Common myeloid progenitor, CD34-positive (primary cell): Measurements from ENCODE around the gene CCDC192.
"Not testable (repeated sequence)": the region's sequence is repeated elsewhere in the genome, so short reads cannot be mapped to it uniquely, and the experiment has no call there.

Source experiments
- CTCF ChIA-PET: fragments of 350-600 bp; sonication (Branson Sonifier 250); formaldehyde crosslinking; loops from one replicate; lab custom pipeline; 2021; ENCODE audit warnings: antibody characterized with exemption; lab: Charles Lee
- POLR2A ChIA-PET: fragments of 350-600 bp; sonication (Branson Sonifier 250); formaldehyde crosslinking; loops from one replicate; lab custom pipeline; 2021; ENCODE audit warnings: antibody characterized with exemption; lab: Charles Lee
- DNase-seq, 3 donors: peaks; one replicate each; pipeline versions ENCODE4 v3.0.0 to v3.0.0-alpha.2; 2013
- H3K27ac ChIP-seq, 2 experiments: 1 replicate in 1 of 2; 2 replicates in 1 of 2; pipeline ENCODE4 v1.7.0; 2013; ENCODE audit warnings: inconsistent platforms in 2 of 2, low read length in 2 of 2, mild to moderate bottlenecking in 2 of 2, low read depth in 1 of 2, moderate library complexity in 1 of 2; ENCODE audit not compliant: severe bottlenecking in 2 of 2, insufficient read depth in 1 of 2, poor library complexity in 1 of 2
- H3K27me3 ChIP-seq, 5 experiments: replicated peaks in 2 of 5; 1 replicate in 3 of 5; 2 replicates in 2 of 5; pipeline versions ENCODE4 v1.6.1 to v1.7.0; 2013; ENCODE audit warnings: low read length in 4 of 5, mild to moderate bottlenecking in 2 of 5, moderate library complexity in 2 of 5, inconsistent platforms in 1 of 5; ENCODE audit not compliant: insufficient read depth in 5 of 5, control insufficient read depth in 4 of 5
- H3K36me3 ChIP-seq, 4 experiments: 1 replicate in 2 of 4; 2 replicates in 2 of 4; pipeline versions ENCODE4 v1.6.1 to v1.7.0; 2013; ENCODE audit warnings: low read length in 3 of 4, control low read depth in 1 of 4, mild to moderate bottlenecking in 1 of 4; ENCODE audit not compliant: control insufficient read depth in 4 of 4, insufficient read depth in 4 of 4
- H3K4me1 ChIP-seq, 4 experiments: 1 replicate in 3 of 4; 2 replicates in 1 of 4; pipeline versions ENCODE4 v1.6.1 to v1.7.1; 2013; ENCODE audit warnings: low read length in 3 of 4, mild to moderate bottlenecking in 3 of 4, control low read depth in 1 of 4, inconsistent platforms in 1 of 4, moderate library complexity in 1 of 4; ENCODE audit not compliant: control insufficient read depth in 4 of 4, insufficient read depth in 4 of 4; ENCODE audit errors: control extremely low read depth in 1 of 4
- H3K4me3 ChIP-seq, 7 experiments: 1 replicate in 4 of 7; 2 replicates in 3 of 7; pipeline versions ENCODE4 v1.5.1 to v1.7.0; 2013; ENCODE audit warnings: mild to moderate bottlenecking in 7 of 7, low read length in 6 of 7, moderate library complexity in 6 of 7, inconsistent platforms in 2 of 7, low read depth in 2 of 7, control low read depth in 1 of 7; ENCODE audit not compliant: insufficient read depth in 4 of 7, control insufficient read depth in 1 of 7; ENCODE audit errors: extremely low read depth in 1 of 7
- H3K9me3 ChIP-seq, 5 experiments: 1 replicate in 4 of 5; 2 replicates in 1 of 5; pipeline versions ENCODE4 v1.6.1 to v1.7.1; 2013; ENCODE audit warnings: low read length in 4 of 5, mild to moderate bottlenecking in 2 of 5, inconsistent platforms in 1 of 5, low read depth in 1 of 5, moderate library complexity in 1 of 5; ENCODE audit not compliant: control insufficient read depth in 4 of 5, insufficient read depth in 2 of 5; ENCODE audit errors: control extremely low read depth in 1 of 5
- WGBS: methylation state at CpG from one replicate; pipeline ENCODE4 v1.1.5; 2013; ENCODE audit not compliant: insufficient coverage; 5-methylcytosine and 5-hydroxymethylcytosine counted together

CCDC192 gene

DNA sequence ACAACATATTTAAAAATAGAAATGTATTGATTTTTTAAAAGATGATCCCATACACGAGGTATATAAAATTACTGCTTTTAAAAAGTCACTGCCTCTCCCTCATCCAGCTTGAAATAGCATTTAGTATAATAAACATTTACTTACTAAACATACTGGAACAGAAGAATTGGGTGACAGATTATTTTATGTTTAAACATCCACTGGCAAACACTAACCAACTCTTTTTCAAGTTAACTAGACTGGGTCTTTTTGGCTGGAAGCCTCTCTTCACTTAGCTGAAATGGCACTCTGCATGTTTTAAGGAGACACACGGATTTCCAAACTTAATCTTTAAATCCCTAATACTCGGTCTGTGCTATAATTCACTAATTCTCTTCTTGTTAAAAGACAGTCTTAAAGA, 35.3 kb upstream of the CCDC192 start:
- POLR2A ChIA-PET = no interaction called here
- Histone ChIP-seq H3K9me3 (no peaks in the 10 kb centered on the region), H3K36me3 (no peaks in the 10 kb centered on the region), H3K4me3 (no peak overlapping the region), H3K27ac (no peak overlapping the region), H3K4me1 (no peaks in the 10 kb centered on the region), H3K27me3 (no peaks in the 10 kb centered on the region)
- no CpG with 5 or more reads among the region's 3 CpGs for WGBS
- DNase-seq = no peak
- CTCF ChIA-PET = interaction anchor here (1.8 kb wide), 1 partner anchor 14 kb away, joined by 6 read pairs; no protein-coding TSS in a partner anchor

DNA sequence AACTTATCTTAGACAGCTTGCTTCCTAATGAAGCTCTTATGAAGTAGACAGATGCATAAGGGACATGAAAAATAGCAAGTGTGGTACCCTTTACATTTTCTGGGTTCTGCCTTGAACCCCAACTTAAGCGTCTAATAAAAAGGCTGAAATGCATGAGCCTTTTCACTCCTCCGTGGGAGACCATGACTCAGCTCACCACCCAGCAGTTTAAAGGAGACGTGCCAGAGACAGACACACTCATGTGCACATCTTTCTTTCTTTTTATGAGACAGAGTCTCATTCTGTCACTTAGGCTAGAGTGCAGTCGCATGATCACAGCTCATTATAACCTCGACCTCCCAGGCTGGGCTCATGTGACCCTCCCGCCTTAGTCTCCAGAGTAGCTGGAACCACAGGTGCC, 32.0 kb upstream of the CCDC192 start:
- Histone ChIP-seq H3K27ac (no peak overlapping the region), H3K9me3 (no peaks in the 10 kb centered on the region), H3K27me3 (no peaks in the 10 kb centered on the region), H3K4me3 (no peak overlapping the region), H3K4me1 (no peaks in the 10 kb centered on the region), H3K36me3 (no peaks in the 10 kb centered on the region)
- 100% methylated on average over 5 of the region's 6 CpGs for WGBS
- no peak for DNase-seq
- POLR2A ChIA-PET = no interaction called here
- CTCF ChIA-PET = interaction anchor here (0.9 to 1.0 kb wide), 2 partner anchors 9 to 98 kb away, joined by 3 to 4 read pairs; no protein-coding TSS in a partner anchor

DNA sequence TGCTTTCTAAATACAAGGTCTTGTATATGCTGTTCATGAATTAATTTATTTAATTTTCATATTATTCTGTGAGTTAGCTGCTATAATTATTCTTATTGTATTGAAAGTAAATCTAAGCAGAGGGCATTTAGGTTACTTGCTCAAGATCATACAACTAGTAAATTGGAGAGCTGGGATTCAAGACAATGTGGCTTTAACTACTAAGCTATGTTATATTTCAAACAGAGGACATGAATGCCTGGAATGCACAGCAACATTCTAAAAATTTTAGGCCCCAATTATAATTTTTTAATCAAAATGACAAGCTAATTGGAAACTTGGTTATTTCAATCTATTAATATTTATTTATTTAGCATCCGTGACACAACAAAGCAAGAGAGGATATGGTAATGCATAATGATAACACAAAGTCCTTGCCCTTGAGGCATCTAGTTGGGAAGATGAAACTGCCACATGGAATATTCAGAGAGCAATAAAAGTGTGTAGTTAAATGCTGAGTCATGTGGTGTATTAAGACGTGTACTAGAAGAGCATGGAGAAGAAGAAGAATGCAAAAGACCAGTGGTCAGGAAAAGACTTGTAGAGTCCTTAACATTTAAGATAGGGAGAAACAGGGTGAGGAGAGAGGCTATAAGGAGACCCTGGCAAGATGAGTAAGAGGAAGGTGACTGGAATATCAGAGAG, 29.9 kb upstream of the CCDC192 start:
- DNase-seq = no peak
- H3K9me3 ChIP-seq = no peaks in the 10 kb centered on the region
- 20% methylated on average over 1 of the region's 2 CpGs for WGBS
- H3K27me3 ChIP-seq = no peaks in the 10 kb centered on the region
- H3K4me1 ChIP-seq = no peaks in the 10 kb centered on the region
- CTCF ChIA-PET = no interaction called here
- no peaks in the 10 kb centered on the region for H3K36me3 ChIP-seq
- POLR2A ChIA-PET = no interaction called here
- H3K4me3 ChIP-seq = no peak overlapping the region
- H3K27ac ChIP-seq = no peak overlapping the region

DNA sequence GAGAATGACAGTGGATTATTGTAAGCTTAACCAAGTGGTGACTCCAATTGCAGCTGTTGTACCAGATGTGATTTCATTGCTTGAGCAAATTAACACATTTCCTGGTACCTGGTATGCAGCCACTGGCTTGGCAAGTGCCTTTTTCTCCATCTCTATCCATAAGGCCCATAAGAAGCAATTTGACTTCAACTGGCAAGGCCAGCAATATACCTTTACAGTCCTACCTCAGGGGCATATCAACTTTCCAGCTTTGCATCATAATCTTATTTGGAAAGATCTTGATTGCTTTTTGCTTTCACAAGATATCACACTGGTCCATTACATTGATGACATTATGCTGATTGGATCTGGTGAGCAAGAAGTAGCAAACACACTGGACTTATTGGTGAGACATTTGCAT, 26.2 kb upstream of the CCDC192 start:
- H3K27me3 ChIP-seq, H3K36me3 ChIP-seq, POLR2A ChIA-PET, H3K27ac ChIP-seq, H3K9me3 ChIP-seq, H3K4me1 ChIP-seq, DNase-seq, CTCF ChIA-PET, H3K4me3 ChIP-seq: not testable (repeated sequence)

DNA sequence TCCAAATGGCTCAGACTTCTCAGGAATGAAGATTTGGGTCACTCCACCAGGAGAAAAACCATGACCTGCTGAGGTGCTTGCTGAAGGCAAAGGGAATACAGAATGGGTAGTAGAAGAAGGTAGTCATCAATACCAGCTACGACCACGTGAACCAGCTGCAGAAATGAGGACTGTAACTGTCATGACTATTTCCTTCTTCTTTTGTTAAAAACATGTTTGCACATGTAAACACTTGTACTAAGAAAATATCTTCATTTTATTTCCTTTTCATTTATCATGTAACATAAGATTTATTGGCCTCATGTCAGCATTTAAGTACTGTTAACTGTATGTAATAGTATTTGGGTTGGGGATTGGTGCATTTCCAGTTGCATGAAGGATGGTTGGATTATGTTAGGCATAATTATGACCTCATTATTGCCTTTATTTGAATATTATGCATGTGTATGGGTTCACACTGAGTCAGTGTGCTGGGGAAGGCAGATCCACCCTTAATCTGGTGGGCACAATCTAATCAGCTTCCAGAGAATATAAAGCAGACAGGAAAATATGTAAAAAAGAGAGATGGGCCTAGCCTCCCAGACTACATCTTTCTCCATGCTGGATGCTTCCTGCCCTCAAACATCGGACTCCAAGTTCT, 23.4 kb upstream of the CCDC192 start:
- H3K9me3 ChIP-seq, H3K27ac ChIP-seq, H3K36me3 ChIP-seq, H3K27me3 ChIP-seq, H3K4me1 ChIP-seq, H3K4me3 ChIP-seq, DNase-seq, CTCF ChIA-PET, POLR2A ChIA-PET: not testable (repeated sequence)
- no CpG with 5 or more reads among the region's 3 CpGs for WGBS

DNA sequence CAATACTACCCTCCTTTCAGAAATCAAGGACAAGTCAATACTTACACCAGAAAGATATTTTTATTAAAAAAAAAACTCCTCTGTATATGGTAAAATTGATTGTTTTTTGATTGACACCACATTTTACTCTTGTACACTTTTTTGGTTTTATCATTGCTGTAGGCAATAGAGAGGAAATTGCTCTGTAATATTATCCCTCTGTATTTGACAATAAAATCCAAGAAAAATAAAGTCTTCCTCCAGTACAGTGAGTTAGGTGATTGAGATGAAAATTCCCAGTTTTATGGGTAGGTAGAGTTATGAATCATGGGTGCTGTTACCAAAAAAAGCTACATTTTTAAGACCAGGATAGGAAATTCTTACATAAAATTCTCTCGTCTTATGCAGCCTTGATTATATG, 22.6 kb upstream of the CCDC192 start:
- no peak overlapping the region for H3K27ac ChIP-seq
- no peaks in the 10 kb centered on the region for H3K9me3 ChIP-seq
- ChIA-PET CTCF (interaction anchor here (2.2 kb wide), 1 partner anchor 13 kb away, joined by 6 read pairs; no protein-coding TSS in a partner anchor), POLR2A (interaction anchor here (0.7 kb wide), 1 partner anchor 14 kb away, joined by 3 read pairs; no protein-coding TSS in a partner anchor)
- WGBS = no CpG with 5 or more reads among the region's 1 CpG
- DNase-seq = no peak
- H3K4me3 ChIP-seq = no peak overlapping the region
- no peaks in the 10 kb centered on the region for H3K27me3 ChIP-seq
- peaks cover 0 to 5% (median 2%) of the 10 kb centered on the region in 4 experiments for H3K4me1 ChIP-seq
- H3K36me3 ChIP-seq = no peaks in the 10 kb centered on the region

DNA sequence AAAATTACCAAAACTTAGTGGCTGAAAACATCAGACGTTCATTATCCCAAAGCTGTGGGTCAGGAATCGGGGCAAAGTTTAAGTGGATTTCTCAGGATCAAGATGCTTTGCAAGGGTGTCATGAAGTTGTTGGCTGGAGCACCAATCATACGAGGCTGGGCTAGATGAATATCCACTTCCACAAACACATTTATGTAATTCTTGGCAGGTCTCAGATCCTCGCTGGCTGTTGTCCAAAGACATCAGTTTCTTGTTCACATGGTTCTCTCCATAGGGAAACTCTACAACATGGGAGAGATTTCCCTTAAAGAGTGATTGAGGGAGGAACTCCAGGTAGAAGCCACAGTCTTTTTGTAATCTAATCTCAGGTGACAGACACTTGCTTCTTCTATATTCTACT, 20.2 kb upstream of the CCDC192 start:
- no peak overlapping the region for H3K4me3 ChIP-seq
- no peak overlapping the region for H3K27ac ChIP-seq
- ChIA-PET POLR2A (no interaction called here), CTCF (no interaction called here)
- no peaks in the 10 kb centered on the region for H3K27me3 ChIP-seq
- 100% methylated on average over 3 of the region's 4 CpGs for WGBS
- H3K4me1 ChIP-seq = peaks cover 0 to 5% (median 2%) of the 10 kb centered on the region in 4 experiments
- no peaks in the 10 kb centered on the region for H3K9me3 ChIP-seq
- DNase-seq = no peak
- H3K36me3 ChIP-seq = no peaks in the 10 kb centered on the region
